Endothelial cell of umbilical vein (primary cell): ENCODE data around the gene HGF.
"Not testable (repeated sequence)": the region's sequence is repeated elsewhere in the genome, so short reads cannot be mapped to it uniquely, and the experiment has no call there.

Experiments
- CTCF ChIP-seq, 2 donors: IDR thresholded peaks; 1 replicate in 1 of 2; 2 replicates in 1 of 2; pipeline ENCODE4 v1.5.1; 2011; ENCODE audit warnings: low read length in 2 of 2, mild to moderate bottlenecking in 2 of 2, moderate library complexity in 2 of 2, control low read depth in 1 of 2, inconsistent platforms in 1 of 2, low read depth in 1 of 2; ENCODE audit not compliant: insufficient read depth in 1 of 2; ENCODE audit errors: extremely low read depth in 1 of 2
- EZH2 ChIP-seq: IDR thresholded peaks from 2 replicates; pipeline ENCODE4 v1.6.1; 2012; ENCODE audit warnings: borderline replicate concordance, low read depth, mild to moderate bottlenecking, moderate library complexity, low read length, inconsistent platforms; ENCODE audit not compliant: severe bottlenecking
- FOS ChIP-seq: IDR thresholded peaks from 2 replicates; pipeline ENCODE4 v1.6.1; 2011; ENCODE audit warnings: mild to moderate bottlenecking, low read length, moderate library complexity, borderline replicate concordance; ENCODE audit not compliant: insufficient read depth
- GATA2 ChIP-seq: IDR thresholded peaks from 2 replicates; pipeline ENCODE4 v1.7.0; 2011; ENCODE audit warnings: low read depth, mild to moderate bottlenecking, moderate library complexity, mixed read lengths, low read length; ENCODE audit not compliant: insufficient read length, insufficient read depth
- JUN ChIP-seq: IDR thresholded peaks from 2 replicates; pipeline ENCODE4 v1.6.1; 2011; ENCODE audit warnings: borderline replicate concordance, low read depth; ENCODE audit not compliant: insufficient read length, insufficient read depth
- MAX ChIP-seq: IDR thresholded peaks from 2 replicates; pipeline ENCODE4 v1.6.1; 2011; ENCODE audit not compliant: insufficient read depth, insufficient read length
- MYC ChIP-seq: IDR thresholded peaks from one replicate; pipeline ENCODE4 v1.6.1; 2011; ENCODE audit warnings: mild to moderate bottlenecking, low read depth, low read length
- POLR2A ChIP-seq: IDR thresholded peaks from 2 replicates; pipeline ENCODE4 v1.6.1; 2012; ENCODE audit warnings: low read depth, mild to moderate bottlenecking, control low read depth, low read length
- POLR2AphosphoS5 ChIP-seq: IDR thresholded peaks from 2 replicates; pipeline ENCODE4 v1.6.1; 2012; ENCODE audit warnings: low read depth, mild to moderate bottlenecking, control low read depth, low read length, moderate library complexity; ENCODE audit not compliant: insufficient read depth

GRCh38 chr7:81808310-81808709 lies 38.5 kb upstream of the HGF start:
- not testable (repeated sequence) for TF ChIP-seq GATA2; CTCF (IDR thresholded peaks at IDR 0.05; ENCODE audit: extremely low read depth in 1 of 2, insufficient read depth in 1 of 2, low read depth in 1 of 2, low read length in 2 of 2); EZH2; POLR2A; POLR2AphosphoS5; MAX; JUN; MYC; FOS
